A204.1 (cell line): ENCODE results near the gene FANCD2.
"Not testable (repeated sequence)": the region's sequence is repeated elsewhere in the genome, so short reads cannot be mapped to it uniquely, and the experiment has no call there.

ENCODE experiments used
- FAIRE-seq: peaks from 2 replicates; lab custom pipeline; 2012; peaks lifted over from hg19 to GRCh38; lab: Jason Lieb, UNC

FANCD2 gene

GRCh38 chr3:10015461-10015904 lies 10.8 kb upstream of the FANCD2 start:
- FAIRE-seq = no peak

DNA sequence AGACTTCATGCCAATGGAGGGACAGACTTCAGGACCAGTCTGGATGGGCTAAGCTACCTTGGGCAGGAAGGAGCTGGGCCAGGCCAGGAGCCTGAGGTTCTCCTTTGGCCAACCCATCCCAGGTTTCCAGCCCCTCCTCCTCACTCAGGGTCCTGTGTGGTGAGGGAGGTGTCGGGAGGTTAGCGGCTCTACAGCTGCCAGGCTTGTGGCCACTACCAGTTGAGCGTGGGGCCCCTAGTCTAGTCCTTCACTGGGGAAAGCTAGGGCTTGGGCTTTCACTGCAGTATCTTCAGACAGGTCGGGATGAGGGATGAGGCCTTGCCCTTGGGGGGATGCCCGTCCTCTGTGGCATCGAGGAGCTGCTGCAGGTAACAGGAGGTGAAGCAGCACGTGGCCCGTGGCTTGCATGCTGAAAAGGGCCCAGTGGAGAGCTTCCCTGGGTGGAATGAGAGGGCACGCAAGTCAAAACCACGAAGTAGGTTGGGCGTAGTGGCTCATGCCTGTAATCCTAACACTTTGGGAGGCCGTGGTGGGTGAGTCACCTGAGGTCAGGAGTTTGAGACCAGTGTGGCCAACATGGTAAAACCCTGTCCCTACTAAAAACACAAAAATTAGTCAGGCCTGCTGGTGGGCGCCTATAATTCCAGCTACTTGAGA lies 8.5 kb upstream of the FANCD2 start:
- FAIRE-seq = no peak

- FAIRE-seq = not testable (repeated sequence)
These were observed 7.4 kb upstream of the FANCD2 start for GRCh38 chr3:10018806-10019205.

- no peak for FAIRE-seq
These were observed 6.9 kb upstream of the FANCD2 start for GRCh38 chr3:10019326-10019725.

DNA sequence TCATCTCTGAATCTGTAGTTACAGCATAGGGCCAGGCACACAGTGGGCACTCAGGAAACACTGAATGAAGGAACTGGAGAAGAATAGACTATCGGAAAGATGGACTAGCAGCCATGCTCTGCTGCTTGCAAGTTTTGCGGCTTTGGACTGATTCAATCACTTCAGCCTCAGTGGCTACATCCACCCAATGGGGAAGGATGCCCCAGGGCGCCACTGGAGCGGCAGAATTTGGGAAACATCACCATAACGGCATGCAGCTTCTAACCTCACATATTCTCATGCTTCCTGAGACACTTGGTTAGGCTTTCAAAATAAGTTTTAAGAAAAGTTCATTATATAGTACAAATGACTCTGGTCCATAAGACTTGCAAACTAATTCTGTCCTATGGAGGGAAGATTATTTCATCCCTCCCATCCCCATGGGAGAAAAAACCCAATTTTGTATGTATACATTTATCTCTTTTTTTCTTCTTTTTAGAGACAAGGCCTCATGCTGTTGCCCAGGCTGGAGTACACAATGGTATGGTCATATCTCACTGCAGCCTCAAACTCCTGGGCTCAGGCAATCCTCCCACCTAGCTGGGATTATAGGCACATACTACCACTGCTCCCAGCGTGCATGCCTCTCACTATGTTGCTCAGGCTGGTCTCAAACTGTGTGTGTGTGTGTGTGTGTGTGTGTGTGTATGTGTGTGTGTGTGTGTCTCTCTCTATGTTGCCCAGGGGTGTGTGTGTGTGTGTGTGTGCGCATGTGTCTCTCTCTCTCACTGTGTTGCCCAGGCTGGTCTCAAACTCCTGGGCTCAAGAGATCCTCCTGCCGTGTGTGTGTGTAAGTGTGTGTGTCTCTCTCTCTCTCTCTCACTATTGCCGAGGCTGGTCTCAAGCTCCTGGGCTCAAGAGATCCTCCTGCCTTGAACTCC lies 4.1 kb upstream of the FANCD2 start:
- FAIRE-seq = no peak

DNA sequence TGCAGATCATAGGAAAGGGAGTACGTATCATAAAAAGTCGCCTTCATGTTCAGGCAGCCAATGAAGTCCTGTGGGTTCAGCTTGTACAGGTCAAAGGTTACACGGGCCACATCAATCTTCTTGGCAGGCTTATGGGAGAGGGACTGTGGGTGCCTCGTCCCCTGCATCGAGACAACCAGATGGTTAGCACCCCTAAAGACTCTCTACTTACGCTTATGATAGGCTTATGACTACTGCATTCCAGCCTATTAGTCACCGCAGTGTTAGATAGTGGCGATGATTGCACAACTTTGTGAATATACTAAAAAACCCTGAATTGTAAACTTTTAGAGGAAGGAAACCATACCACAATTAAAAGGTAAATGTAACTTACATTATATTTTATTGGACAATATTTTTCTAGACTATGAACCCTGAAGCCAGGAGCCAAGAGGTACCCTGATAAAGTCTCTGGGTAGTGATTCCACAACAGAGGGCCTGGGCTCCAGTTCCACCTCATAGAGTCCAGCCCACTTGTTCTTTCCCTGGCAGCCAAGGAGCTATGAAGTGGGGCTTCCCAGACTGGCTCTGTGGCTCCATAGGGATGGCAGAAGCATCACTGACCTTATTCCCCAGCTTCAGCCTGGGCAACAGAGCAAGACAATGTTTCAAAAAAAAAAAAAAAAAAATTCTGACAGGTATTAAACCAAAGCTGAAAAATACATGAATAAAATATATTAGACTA lies 2.5 kb upstream of the FANCD2 start:
- no peak for FAIRE-seq

GRCh38 chr3:10025205-10026083 lies 793 bp upstream of the FANCD2 start:
- FAIRE-seq = no peak

GRCh38 chr3:10041034-10041433 lies 14.8 kb downstream of the FANCD2 start:
- no peak for FAIRE-seq

DNA sequence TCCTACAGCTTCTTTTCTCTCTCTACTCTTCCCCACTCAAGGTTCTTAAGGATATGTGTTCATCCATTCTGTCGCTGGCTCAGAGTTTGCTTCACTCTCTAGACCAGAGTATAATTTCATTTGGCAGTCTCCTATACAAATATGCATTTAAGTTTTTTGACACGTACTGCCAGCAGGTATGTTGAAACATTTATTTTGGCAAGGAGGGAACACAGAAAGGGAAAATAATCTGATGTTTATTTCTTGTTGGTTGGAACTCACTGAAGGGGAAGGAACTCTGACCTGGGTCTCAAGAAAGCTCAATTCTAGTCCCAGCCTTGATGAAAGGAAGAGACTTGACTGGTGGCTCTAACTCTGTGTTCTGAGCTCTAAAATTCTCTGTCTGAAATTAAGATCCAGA lies 21.6 kb downstream of the FANCD2 start:
- FAIRE-seq = no peak

- not testable (repeated sequence) for FAIRE-seq
These were observed 26.8 kb downstream of the FANCD2 start for GRCh38 chr3:10053054-10053453.

DNA sequence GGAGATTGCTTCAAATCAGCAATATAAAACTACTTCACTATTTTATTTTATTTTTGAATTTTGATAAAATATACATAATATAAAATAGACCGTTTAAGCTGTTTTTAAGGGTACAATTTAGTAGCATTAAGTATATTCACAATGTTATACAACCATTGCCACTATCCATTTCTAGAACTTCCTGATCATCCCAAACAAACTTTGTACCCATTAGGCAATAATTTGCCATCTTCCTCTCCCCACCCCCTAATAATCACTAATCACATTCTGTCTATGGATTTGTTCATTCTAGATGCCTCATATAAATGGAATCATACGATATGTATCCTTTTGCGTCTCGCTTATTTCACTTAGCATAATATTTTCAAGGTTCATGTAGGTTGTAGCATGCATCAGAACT lies 28.9 kb downstream of the FANCD2 start:
- no peak for FAIRE-seq

GRCh38 chr3:10070077-10070476 lies 43.8 kb downstream of the FANCD2 start:
- not testable (repeated sequence) for FAIRE-seq

DNA sequence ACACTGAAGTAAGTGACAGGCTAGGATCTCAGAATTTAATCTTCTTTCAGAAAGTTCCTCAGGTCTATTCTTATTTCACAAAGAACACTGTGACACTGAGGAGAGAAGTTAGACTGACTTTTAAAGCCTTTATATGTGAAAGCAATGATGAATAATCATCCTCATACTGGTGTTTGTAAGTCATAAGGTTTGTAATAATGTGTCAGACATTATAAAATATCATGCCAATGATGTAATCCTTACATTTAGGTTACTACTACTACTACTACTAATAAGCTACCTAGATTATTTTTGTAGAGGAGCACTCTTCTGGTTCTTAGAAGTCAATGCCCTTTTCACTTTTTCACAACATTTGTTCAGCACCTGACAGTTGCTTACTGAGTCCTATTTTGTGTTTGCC lies 48.4 kb downstream of the FANCD2 start:
- FAIRE-seq = no peak

- FAIRE-seq = no peak
These were observed 55.6 kb downstream of the FANCD2 start for GRCh38 chr3:10081871-10082270.

- FAIRE-seq = no peak
These were observed 59.5 kb downstream of the FANCD2 start for GRCh38 chr3:10085738-10086137.

- FAIRE-seq = no peak
These were observed 62.0 kb downstream of the FANCD2 start for GRCh38 chr3:10088256-10088655.

DNA sequence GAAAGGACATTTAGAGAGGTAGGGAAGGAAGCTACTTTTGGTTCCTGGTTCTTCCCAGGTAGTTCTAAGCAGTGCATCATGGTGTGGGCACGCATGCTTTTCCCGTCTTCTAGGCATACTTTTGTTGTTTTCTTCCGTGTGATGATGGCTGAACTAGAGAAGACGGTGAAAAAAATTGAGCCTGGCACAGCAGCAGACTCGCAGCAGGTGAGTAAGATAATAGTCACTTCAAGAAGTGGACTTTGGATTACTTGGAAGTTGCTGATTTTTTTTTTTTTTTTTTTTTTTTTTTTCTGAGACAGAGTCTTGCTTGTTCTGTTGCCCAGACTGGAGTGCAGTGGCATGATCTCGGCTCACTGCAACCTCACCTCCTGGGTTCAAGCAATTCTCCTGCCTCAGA lies 63.9 kb downstream of the FANCD2 start:
- FAIRE-seq = no peak

DNA sequence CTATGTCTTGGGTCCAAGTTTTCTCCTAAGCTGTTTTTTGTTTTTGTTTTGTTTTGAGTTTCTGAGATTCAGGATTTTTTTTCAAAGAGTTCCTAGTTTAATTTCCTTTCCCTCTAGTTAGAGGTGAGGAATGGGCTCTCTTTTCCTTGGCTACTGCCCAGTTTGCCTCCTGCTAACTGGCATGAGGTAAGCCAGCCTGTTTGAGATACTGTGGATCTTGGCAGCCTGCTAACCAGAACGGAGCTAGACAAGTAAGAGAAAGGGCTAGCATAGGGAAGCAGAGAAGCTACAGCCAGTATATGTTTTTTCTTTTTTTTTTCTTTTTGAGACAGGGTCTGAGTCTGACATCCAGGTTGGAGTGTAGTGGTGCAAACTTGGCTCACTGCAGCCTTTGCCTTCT lies 64.5 kb downstream of the FANCD2 start:
- not testable (repeated sequence) for FAIRE-seq

DNA sequence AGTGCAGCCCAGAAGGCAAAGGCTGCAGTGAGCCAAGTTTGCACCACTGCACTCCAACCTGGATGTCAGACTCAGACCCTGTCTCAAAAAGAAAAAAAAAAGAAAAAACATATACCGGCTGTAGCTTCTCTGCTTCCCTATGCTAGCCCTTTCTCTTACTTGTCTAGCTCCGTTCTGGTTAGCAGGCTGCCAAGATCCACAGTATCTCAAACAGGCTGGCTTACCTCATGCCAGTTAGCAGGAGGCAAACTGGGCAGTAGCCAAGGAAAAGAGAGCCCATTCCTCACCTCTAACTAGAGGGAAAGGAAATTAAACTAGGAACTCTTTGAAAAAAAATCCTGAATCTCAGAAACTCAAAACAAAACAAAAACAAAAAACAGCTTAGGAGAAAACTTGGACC lies 65.2 kb downstream of the FANCD2 start:
- FAIRE-seq = not testable (repeated sequence)

DNA sequence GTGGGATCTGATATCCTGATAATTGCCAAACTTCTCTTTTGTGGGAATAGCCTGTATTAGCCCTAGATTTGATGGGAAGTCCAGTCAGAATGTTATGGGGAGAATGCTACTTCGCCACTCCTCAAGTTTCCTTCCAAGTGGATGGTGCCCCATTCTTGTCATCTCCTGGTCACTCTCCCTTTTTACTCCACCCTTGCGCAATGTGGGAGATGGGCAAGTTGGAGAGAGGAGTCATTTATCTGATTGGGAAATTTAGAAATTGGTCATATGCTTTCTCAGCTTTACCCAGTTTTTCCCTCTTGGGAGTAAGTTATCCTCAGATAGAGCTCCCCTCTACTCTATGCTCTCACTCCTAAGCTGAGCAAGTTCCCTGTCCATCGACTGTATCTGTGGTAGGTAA lies 67.4 kb downstream of the FANCD2 start:
- FAIRE-seq = no peak

- FAIRE-seq = no peak
These were observed 72.8 kb downstream of the FANCD2 start for GRCh38 chr3:10099041-10099440.

- FAIRE-seq = no peak
These were observed 80.7 kb downstream of the FANCD2 start for GRCh38 chr3:10106919-10107318.
